ENCODE measurements around the gene KATNBL1. TPM values are rescaled to one million over a fixed set of nuclear protein-coding genes. Genes with fewer than 3 reads are reported as not detected.

KATNBL1 gene
- total RNA-seq, 1 donor from 2014 or later = 50.3 TPM

GRCh38 chr15:34216527-34217270 lies 6.8 kb upstream of the KATNBL1 start:
- H3K9me3 ChIP-seq = no peaks in the 10 kb centered on the region
- H3K4me1 ChIP-seq = no peaks in the 10 kb centered on the region
- TF ChIP-seq POLR2A (IDR thresholded peaks at IDR 0.05) (no peak), CTCF (IDR thresholded peaks at IDR 0.05) (no peak), POLR2AphosphoS5 (IDR thresholded peaks at IDR 0.05; ENCODE audit: insufficient read depth in 1 of 2, low read depth in 1 of 2) (no peak)
- H3K27ac ChIP-seq = no peak overlapping the region
- no peaks in the 10 kb centered on the region for H3K27me3 ChIP-seq
- DNase-seq (ENCODE audit: extremely low spot score in 2 of 2) = no peak
- intact Hi-C loops (cut with DNase I) = no loop called here
- H3K36me3 ChIP-seq = no peaks in the 10 kb centered on the region
- H3K4me3 ChIP-seq = no peak overlapping the region

- Histone ChIP-seq H3K4me1 (peaks cover 6% of the 10 kb centered on the region), H3K4me3 (no peak overlapping the region), H3K36me3 (no peaks in the 10 kb centered on the region), H3K27ac (no peak overlapping the region), H3K9me3 (no peaks in the 10 kb centered on the region), H3K27me3 (no peaks in the 10 kb centered on the region)
- intact Hi-C loops (cut with DNase I) = loop anchor here (5.0 kb wide), 2 partner anchors 112 to 152 kb away; partner anchors contain the start of genes EMC7 and PGBD4
- TF ChIP-seq POLR2A (IDR thresholded peaks at IDR 0.05) (no peak), CTCF (IDR thresholded peaks at IDR 0.05) (no peak)
- DNase-seq (ENCODE audit: extremely low spot score in 2 of 2) = no peak
These were observed 4.2 kb upstream of the KATNBL1 start for GRCh38 chr15:34214135-34214534.

- Histone ChIP-seq H3K4me3 (no peak overlapping the region), H3K27me3 (no peaks in the 10 kb centered on the region), H3K9me3 (no peaks in the 10 kb centered on the region), H3K27ac (no peak overlapping the region), H3K36me3 (no peaks in the 10 kb centered on the region), H3K4me1 (peaks cover 9% of the 10 kb centered on the region)
- no peak for DNase-seq (ENCODE audit: extremely low spot score in 2 of 2)
- no peak for TF ChIP-seq CTCF (IDR thresholded peaks at IDR 0.05)
- TF ChIP-seq POLR2AphosphoS5 (IDR thresholded peaks at IDR 0.05; ENCODE audit: insufficient read depth in 1 of 2, low read depth in 1 of 2) = no peak
- no peak for TF ChIP-seq POLR2A (IDR thresholded peaks at IDR 0.05)
- intact Hi-C loops (cut with DNase I) = loop anchor here (5.0 kb wide), 2 partner anchors 111 to 151 kb away; partner anchors contain the start of genes EMC7 and PGBD4
These were observed 3.8 kb upstream of the KATNBL1 start for GRCh38 chr15:34213690-34214089.

- TF ChIP-seq CTCF (IDR thresholded peaks at IDR 0.05) = no peak
- no peak for TF ChIP-seq POLR2A (IDR thresholded peaks at IDR 0.05)
- TF ChIP-seq POLR2AphosphoS5 (IDR thresholded peaks at IDR 0.05; ENCODE audit: insufficient read depth in 1 of 2, low read depth in 1 of 2) = no peak
- DNase-seq (ENCODE audit: extremely low spot score in 2 of 2) = no peak
- intact Hi-C loops (cut with DNase I) = no loop called here
- no peaks in the 10 kb centered on the region for H3K36me3 ChIP-seq
- H3K4me1 ChIP-seq = peaks cover 22% of the 10 kb centered on the region
- H3K9me3 ChIP-seq = no peaks in the 10 kb centered on the region
- no peaks in the 10 kb centered on the region for H3K27me3 ChIP-seq
- H3K4me3 ChIP-seq = no peak overlapping the region
- no peak overlapping the region for H3K27ac ChIP-seq
These were observed 3.9 kb downstream of the KATNBL1 start for GRCh38 chr15:34206011-34206410.

- Histone ChIP-seq H3K36me3 (no peaks in the 10 kb centered on the region), H3K4me1 (peaks cover 16% of the 10 kb centered on the region), H3K27me3 (no peaks in the 10 kb centered on the region), H3K9me3 (no peaks in the 10 kb centered on the region), H3K27ac (no peak overlapping the region), H3K4me3 (no peak overlapping the region)
- intact Hi-C loops (cut with DNase I) = no loop called here
- no peak for DNase-seq (ENCODE audit: extremely low spot score in 2 of 2)
- TF ChIP-seq CTCF (IDR thresholded peaks at IDR 0.05) = no peak
- TF ChIP-seq POLR2AphosphoS5 (IDR thresholded peaks at IDR 0.05; ENCODE audit: insufficient read depth in 1 of 2, low read depth in 1 of 2) = no peak
- no peak for TF ChIP-seq POLR2A (IDR thresholded peaks at IDR 0.05)
These were observed 6.0 kb downstream of the KATNBL1 start for GRCh38 chr15:34203936-34204335.

All from vagina (tissue), 2 donors.